Fibroblast of villous mesenchyme (primary cell): ENCODE results near the gene USP30. TPM values are rescaled to one million over a fixed set of nuclear protein-coding genes. Genes with fewer than 3 reads are reported as not detected.
A peak's percentile ranks its signal among the peaks of the same experiment; 100 is the strongest.

ENCODE experiments used
- DNase-seq: peaks from one replicate; pipeline ENCODE4 v3.0.0-alpha.2; 2010; ENCODE audit warnings: low read depth
- H3K4me3 ChIP-seq: 2 replicates; pipeline ENCODE4 v1.5.1; 2011; ENCODE audit warnings: low read depth, mild to moderate bottlenecking, low read length
- CTCF ChIP-seq: IDR thresholded peaks from 2 replicates; pipeline ENCODE4 v1.5.1; 2012; ENCODE audit warnings: low read depth, mild to moderate bottlenecking, low read length; ENCODE audit not compliant: insufficient read depth
- total RNA-seq: library from RNA; depleted of rRNA; stranded (reverse); fragments of >200 nt; gene quantifications from 2 replicates; pipeline ENCODE4 v1.2.3, GENCODE V29; 2012

Gene USP30
- total RNA-seq, 1 donor, result 9.1 TPM

GRCh38 chr12:109109746-109110350, 57.5 kb downstream of the USP30 start:
- no peak for DNase-seq
- no peak overlapping the region for H3K4me3 ChIP-seq
- TF ChIP-seq CTCF, result no peak

GRCh38 chr12:109110988-109111495, 58.7 kb downstream of the USP30 start:
- peak overlapping the region; percentile 75 for H3K4me3 ChIP-seq
- peak; percentile 88 for DNase-seq
- TF ChIP-seq CTCF, result no peak

- no peak for TF ChIP-seq CTCF
- H3K4me3 ChIP-seq, result no peak overlapping the region
- no peak for DNase-seq
These were observed 60.5 kb downstream of the USP30 start for GRCh38 chr12:109112720-109113465.

- H3K4me3 ChIP-seq, result no peak overlapping the region
- no peak for TF ChIP-seq CTCF
- peak; percentile 53 for DNase-seq
These were observed 61.4 kb downstream of the USP30 start for GRCh38 chr12:109113661-109114321.

- H3K4me3 ChIP-seq, result no peak overlapping the region
- DNase-seq, result no peak
- TF ChIP-seq CTCF, result no peak
These were observed 62.3 kb downstream of the USP30 start for GRCh38 chr12:109114644-109115043.

- H3K4me3 ChIP-seq, result no peak overlapping the region
- no peak for TF ChIP-seq CTCF
- no peak for DNase-seq
These were observed 63.0 kb downstream of the USP30 start for GRCh38 chr12:109115404-109115757.
